DMS53 (cell line): ENCODE data around the gene ZNF385B.
A peak's percentile ranks its signal among the peaks of the same experiment; 100 is the strongest.
"Not testable (repeated sequence)": the region's sequence is repeated elsewhere in the genome, so short reads cannot be mapped to it uniquely, and the experiment has no call there.

Source experiments
- DNase-seq: peaks from one replicate; lab custom pipeline; 2025; lab: John Stamatoyannopoulos, UW

ZNF385B gene

GRCh38 chr2:179629776-179630175, 231.6 kb downstream of the ZNF385B start:
- DNase-seq, result not testable (repeated sequence)

- no peak for DNase-seq
Observed at GRCh38 chr2:179626261-179626660, 235.2 kb downstream of the ZNF385B start.

- no peak for DNase-seq
Observed at GRCh38 chr2:179622635-179623300, 238.6 kb downstream of the ZNF385B start.

- DNase-seq, result no peak
Observed at GRCh38 chr2:179622112-179622511, 239.3 kb downstream of the ZNF385B start.

- no peak for DNase-seq
Observed at GRCh38 chr2:179619947-179620467, 241.4 kb downstream of the ZNF385B start.

GRCh38 chr2:179614121-179614520, 247.3 kb downstream of the ZNF385B start:
- DNase-seq, result no peak

GRCh38 chr2:179613701-179614100, 247.7 kb downstream of the ZNF385B start:
- no peak for DNase-seq

- no peak for DNase-seq
Observed at GRCh38 chr2:179613299-179613651, 248.1 kb downstream of the ZNF385B start.

GRCh38 chr2:179612591-179613298, 248.7 kb downstream of the ZNF385B start:
- DNase-seq, result no peak

- peak; percentile 16 for DNase-seq
Observed at GRCh38 chr2:179612108-179612507, 249.3 kb downstream of the ZNF385B start.

- DNase-seq, result no peak
Observed at GRCh38 chr2:179606141-179606540, 255.3 kb downstream of the ZNF385B start.

GRCh38 chr2:179605341-179605740, 256.1 kb downstream of the ZNF385B start:
- DNase-seq, result no peak

GRCh38 chr2:179604598-179604997, 256.8 kb downstream of the ZNF385B start:
- DNase-seq, result no peak

- no peak for DNase-seq
Observed at GRCh38 chr2:179602452-179602851, 259.0 kb downstream of the ZNF385B start.

- peak; percentile 24 for DNase-seq
Observed at GRCh38 chr2:179596018-179596417, 265.4 kb downstream of the ZNF385B start.

- no peak for DNase-seq
Observed at GRCh38 chr2:179595284-179595683, 266.1 kb downstream of the ZNF385B start.

GRCh38 chr2:179594268-179595112, 266.9 kb downstream of the ZNF385B start:
- no peak for DNase-seq

GRCh38 chr2:179593323-179593722, 268.1 kb downstream of the ZNF385B start:
- DNase-seq, result no peak

- DNase-seq, result peak; percentile 42
Observed at GRCh38 chr2:179592167-179592936, 269.1 kb downstream of the ZNF385B start.

- no peak for DNase-seq
Observed at GRCh38 chr2:179591690-179592089, 269.7 kb downstream of the ZNF385B start.

- DNase-seq, result no peak
Observed at GRCh38 chr2:179588486-179589145, 272.8 kb downstream of the ZNF385B start.
